GM12873 (cell line): ENCODE data around the gene TSSC4.

Source experiments
- CTCF ChIP-seq: IDR thresholded peaks from 2 replicates; pipeline ENCODE4 v1.5.1; 2012; ENCODE audit warnings: low read depth, mild to moderate bottlenecking, moderate library complexity, low read length, control low read depth; ENCODE audit not compliant: insufficient read depth; ENCODE audit errors: missing control alignments

Gene TSSC4

GRCh38 chr11:2443881-2444820, 43.6 kb downstream of the TSSC4 start, which contains the start of gene TRPM5:
Gene TRPM5 (minus strand): TSS chr11:2444514. CDS start chr11:2423036, 21,478 bp downstream.
- no peak for TF ChIP-seq CTCF

GRCh38 chr11:2444821-2445745, 44.5 kb downstream of the TSSC4 start, which contains the start of gene KCNQ1:
Gene KCNQ1 (plus strand): TSS chr11:2445008. CDS start chr11:2445099, 91 bp downstream.
- no peak for TF ChIP-seq CTCF

- TF ChIP-seq CTCF: no peak
Measured at GRCh38 chr11:2445746-2446551, 45.4 kb downstream of the TSSC4 start.

GRCh38 chr11:2446590-2447252, 46.2 kb downstream of the TSSC4 start:
- no peak for TF ChIP-seq CTCF

- TF ChIP-seq CTCF: no peak
Measured at GRCh38 chr11:2447253-2447950, 46.9 kb downstream of the TSSC4 start.

- no peak for TF ChIP-seq CTCF
Measured at GRCh38 chr11:2447951-2448650, 47.6 kb downstream of the TSSC4 start.
